ENCODE data around the gene FMNL1. TPM values are rescaled to one million over a fixed set of nuclear protein-coding genes. Genes with fewer than 3 reads are reported as not detected.
A peak's percentile ranks its signal among the peaks of the same experiment; 100 is the strongest.

FMNL1 gene
- total and polyA plus RNA-seq, 4 donors, result 1.5 to 7.4 (median 4.8) TPM

- Histone ChIP-seq H3K9me3 (ENCODE audit: control insufficient read depth in 4 of 4, low read length in 3 of 4) (no peaks in the 10 kb centered on the region), H3K36me3 (ENCODE audit: control insufficient read depth in 4 of 4, insufficient read depth in 3 of 4, low read depth in 1 of 4, low read length in 3 of 4) (peaks cover 3 to 19% (median 5%) of the 10 kb centered on the region in 4 donors), H3K9ac (ENCODE audit: low read depth in 1 of 2, low read length in 2 of 2) (no peak overlapping the region), H3K4me3 (ENCODE audit: low read depth in 1 of 3, low read length in 3 of 3) (no peak overlapping the region), H3K27me3 (ENCODE audit: control insufficient read depth in 4 of 4, insufficient read depth in 4 of 4, low read length in 3 of 4) (no peaks in the 10 kb centered on the region), H3K27ac (ENCODE audit: low read depth in 1 of 2, low read length in 2 of 2) (peak overlapping the region in 1 of 2 donors; percentile 22), H3K4me1 (ENCODE audit: control insufficient read depth in 4 of 4, insufficient read depth in 4 of 4, low read length in 3 of 4) (peaks cover 15 to 70% (median 63%) of the 10 kb centered on the region in 4 donors)
- no peak for TF ChIP-seq REST (IDR thresholded peaks at IDR 0.05)
- TF ChIP-seq MAX (IDR thresholded peaks at IDR 0.05), result no peak
- TF ChIP-seq FOXA1 (IDR thresholded peaks at IDR 0.05), result no peak
- TF ChIP-seq HNF4G (IDR thresholded peaks at IDR 0.05), result no peak
- TF ChIP-seq ZBTB33 (IDR thresholded peaks at IDR 0.05), result no peak
- TF ChIP-seq SP1 (IDR thresholded peaks at IDR 0.05), result no peak
- no peak for TF ChIP-seq CTCF (IDR thresholded peaks at IDR 0.05; ENCODE audit: low read depth, low read length, missing input control)
- peak in 1 of 2 donors; percentile 18 for TF ChIP-seq RXRA (IDR thresholded peaks at IDR 0.05)
- no peak for TF ChIP-seq TAF1 (conservative IDR thresholded peaks at IDR 0.05)
- peak in 1 of 2 donors; percentile 11 for TF ChIP-seq RAD21 (IDR thresholded peaks at IDR 0.05)
- peak in 1 of 2 donors; percentile 30 for TF ChIP-seq HNF4A (conservative IDR thresholded peaks at IDR 0.05)
- TF ChIP-seq JUND (IDR thresholded peaks at IDR 0.05), result no peak
- no peak for TF ChIP-seq FOXA2 (IDR thresholded peaks at IDR 0.05)
- no peak for TF ChIP-seq GABPA (IDR thresholded peaks at IDR 0.05 in 1 of 2, conservative IDR thresholded peaks at IDR 0.05 in 1 of 2)
- no peak for TF ChIP-seq NR2F2 (IDR thresholded peaks at IDR 0.05)
- no peak for TF ChIP-seq EGR1 (IDR thresholded peaks at IDR 0.05; ENCODE audit: low read depth in 2 of 2)
- no peak for TF ChIP-seq ATF3 (IDR thresholded peaks at IDR 0.05)
- no peak for TF ChIP-seq YY1 (IDR thresholded peaks at IDR 0.05)
- no peak for DNase-seq (ENCODE audit: low spot score)
- 53% methylated on average over 10 of the region's 10 CpGs for WGBS
Observed at GRCh38 chr17:45288825-45289224, 67.1 kb downstream of the FMNL1 start.

Measured in liver (tissue), 9 donors.